GM19193 (cell line): ENCODE results near the gene USP2.

ENCODE experiments used
- POLR2A ChIP-seq: IDR thresholded peaks from 4 replicates; pipeline ENCODE4 v1.6.1; 2011; ENCODE audit not compliant: insufficient read depth, insufficient read length; ENCODE audit errors: extremely low read depth

USP2 gene

GRCh38 chr11:119319136-119319699, 62.3 kb downstream of the USP2 start:
- TF ChIP-seq POLR2A: no peak

GRCh38 chr11:119318240-119319135, 63.0 kb downstream of the USP2 start:
- TF ChIP-seq POLR2A: no peak

GRCh38 chr11:119317592-119318239, 63.8 kb downstream of the USP2 start:
- no peak for TF ChIP-seq POLR2A

DNA sequence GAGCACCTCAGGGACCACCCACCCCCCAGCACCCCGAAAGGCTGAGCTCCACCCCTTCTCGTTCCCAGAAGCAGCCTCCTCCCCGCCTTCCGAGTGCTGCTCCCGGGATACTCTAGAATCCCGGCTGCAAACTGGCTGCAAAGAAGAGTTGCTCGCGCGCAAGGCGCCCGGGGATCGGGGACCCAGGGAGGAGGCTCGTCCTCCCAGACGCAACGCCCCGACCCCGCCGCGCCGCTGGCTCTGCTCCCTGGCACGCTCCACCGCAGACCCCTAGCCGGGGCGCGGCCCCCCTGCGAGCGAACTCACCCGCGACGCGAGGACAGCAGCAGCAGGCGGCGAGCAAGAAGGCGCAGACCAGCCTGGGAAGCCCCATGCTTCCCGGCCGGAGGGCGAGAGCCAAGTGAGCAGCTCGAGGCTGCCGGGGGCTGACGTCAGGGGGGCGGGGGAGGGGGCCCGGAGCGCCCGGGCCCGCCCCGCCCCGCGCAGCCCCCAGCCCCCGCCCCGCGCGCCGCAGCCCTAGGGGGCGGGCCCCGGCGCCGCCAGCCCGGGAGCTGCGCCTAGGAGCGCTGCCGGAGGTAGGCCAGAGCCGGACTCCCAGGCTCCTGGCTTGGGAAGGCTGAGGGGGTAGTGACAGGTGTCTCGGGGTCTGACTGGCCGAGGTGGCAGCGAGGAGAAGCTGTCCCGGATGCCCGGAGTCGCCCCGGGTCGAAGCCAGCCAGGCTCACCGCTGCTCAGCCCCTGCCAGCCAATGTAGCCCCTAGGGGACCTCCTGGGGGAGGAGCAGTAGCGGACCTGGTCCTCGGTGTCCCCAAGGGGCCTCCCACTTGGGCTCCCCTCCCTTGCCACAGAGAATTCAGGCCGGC, 64.5 kb downstream of the USP2 start, which contains the start of gene MCAM:
Gene MCAM (minus strand): TSS at position 402 of the 863 bp plus-strand sequence. CDS start 29 bp downstream, at position 373.
- TF ChIP-seq POLR2A: peak; percentile 41

- TF ChIP-seq POLR2A: no peak
Measured at GRCh38 chr11:119316016-119316728, 65.3 kb downstream of the USP2 start.

DNA sequence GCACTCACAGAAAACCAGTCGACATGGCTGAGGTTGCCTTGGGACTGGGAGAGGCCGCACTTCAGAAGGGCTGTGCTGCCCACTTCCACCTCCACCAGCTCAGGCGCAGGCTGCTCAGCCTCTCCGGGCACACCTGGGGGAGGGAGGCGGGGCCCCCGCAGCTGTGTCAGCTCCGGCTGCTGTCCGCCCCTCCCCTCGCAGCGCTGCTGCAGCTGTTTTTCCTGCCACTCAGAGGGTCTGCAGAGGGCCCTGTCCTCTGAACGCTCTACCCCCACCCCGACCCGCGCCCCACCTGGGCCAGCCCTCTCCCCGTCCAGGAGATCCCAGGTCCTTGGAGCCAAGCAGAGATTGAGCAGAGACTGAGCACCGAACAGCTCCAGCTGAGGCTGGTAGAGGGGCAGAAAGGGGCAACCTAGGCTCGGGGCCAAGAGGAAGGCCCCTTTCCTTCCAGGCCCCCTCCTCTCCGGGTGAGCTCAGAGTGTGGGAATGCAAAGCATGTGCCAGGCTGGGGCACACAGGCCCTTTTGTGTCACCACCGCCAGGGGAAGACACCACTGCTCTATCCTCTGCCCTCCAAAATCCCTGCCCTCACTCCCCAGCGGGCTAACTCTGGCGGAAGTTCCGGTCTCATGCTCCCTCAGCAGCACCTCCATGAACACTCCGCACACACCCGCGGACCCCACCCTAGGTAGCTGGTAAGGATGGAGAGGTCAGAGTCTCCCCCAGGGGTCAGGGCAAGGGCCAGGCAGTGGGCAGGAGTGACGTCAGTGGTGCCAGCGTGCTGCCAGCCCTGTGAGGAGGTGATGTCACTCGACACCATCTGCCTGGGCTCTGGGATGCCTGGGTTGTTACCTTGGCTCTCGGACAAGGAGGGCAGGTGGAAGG, 66.1 kb downstream of the USP2 start:
- TF ChIP-seq POLR2A: no peak

GRCh38 chr11:119314726-119315125, 66.8 kb downstream of the USP2 start:
- no peak for TF ChIP-seq POLR2A

DNA sequence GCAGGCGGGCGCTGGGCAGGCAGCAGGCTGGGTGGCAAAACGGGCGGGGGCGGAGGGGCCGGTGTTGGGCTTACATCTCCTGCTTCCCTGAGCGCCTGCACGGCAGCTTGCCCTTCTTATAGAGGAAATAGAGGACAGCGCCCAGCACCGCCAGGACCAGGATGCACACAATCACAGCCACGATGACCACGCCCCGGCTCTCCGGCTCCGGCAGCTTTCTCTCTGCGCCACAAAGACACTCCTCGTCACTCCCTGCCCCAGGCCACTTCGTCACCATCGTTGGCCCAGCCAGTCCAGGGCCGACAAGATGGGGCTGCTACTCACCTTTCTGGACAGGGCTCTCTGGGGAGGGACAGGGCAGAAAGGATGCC, 70.8 kb downstream of the USP2 start:
- no peak for TF ChIP-seq POLR2A

GRCh38 chr11:119309953-119310681, 71.4 kb downstream of the USP2 start:
- TF ChIP-seq POLR2A: no peak

DNA sequence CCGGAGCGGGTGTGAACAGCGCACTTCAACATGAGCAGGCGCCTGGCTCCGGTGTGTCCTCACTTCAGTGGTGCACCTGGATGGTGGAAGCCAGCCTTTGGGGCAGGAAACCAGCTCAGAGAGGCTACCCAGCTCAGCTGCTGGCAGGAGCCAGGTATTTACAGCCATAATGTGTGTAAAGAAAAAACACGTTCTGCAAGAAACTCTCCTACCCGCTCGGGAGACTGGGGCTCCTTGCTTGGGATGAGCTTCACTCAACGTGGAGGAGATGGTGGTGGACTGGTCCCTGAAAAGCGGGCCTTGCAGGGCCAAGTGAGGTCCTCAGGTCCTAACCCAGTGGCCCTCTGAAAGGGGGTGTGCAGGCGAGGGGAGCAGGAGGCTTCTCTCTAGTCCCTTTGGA, 72.1 kb downstream of the USP2 start:
- TF ChIP-seq POLR2A: no peak

- TF ChIP-seq POLR2A: no peak
Measured at GRCh38 chr11:119307974-119308373, 73.5 kb downstream of the USP2 start.

GRCh38 chr11:119307219-119307618, 74.3 kb downstream of the USP2 start:
- TF ChIP-seq POLR2A: no peak
